H9 (cell line): ENCODE results near the gene CHPF. TPM values are rescaled to one million over a fixed set of nuclear protein-coding genes. Genes with fewer than 3 reads are reported as not detected.

ENCODE experiments used
- DNase-seq: peaks from one replicate; pipeline ENCODE4 v3.0.0-alpha.2; 2017
- H2AFZ ChIP-seq: one replicate; pipeline ENCODE4 v1.6.1; 2013; ENCODE audit warnings: mild to moderate bottlenecking, low read length, control low read depth, moderate library complexity
- H2AK5ac ChIP-seq: 2 replicates; pipeline ENCODE4 v1.6.1; 2013; ENCODE audit warnings: low read length, control low read depth, mixed read lengths; ENCODE audit not compliant: insufficient read length
- H2BK120ac ChIP-seq: one replicate; pipeline ENCODE4 v1.6.1; 2013; ENCODE audit warnings: low read depth, mild to moderate bottlenecking, low read length, control low read depth, inconsistent platforms; ENCODE audit not compliant: poor library complexity, severe bottlenecking
- H2BK12ac ChIP-seq: 2 replicates; pipeline ENCODE4 v1.6.1; 2013; ENCODE audit warnings: low read length, control low read depth, mixed read lengths, low read depth; ENCODE audit not compliant: insufficient read length
- H2BK15ac ChIP-seq: 2 replicates; pipeline ENCODE4 v1.6.1; 2013; ENCODE audit warnings: low read depth, low read length, control low read depth
- H2BK20ac ChIP-seq: one replicate; pipeline ENCODE4 v1.6.1; 2013; ENCODE audit warnings: low read depth, mild to moderate bottlenecking, low read length, control low read depth, inconsistent platforms; ENCODE audit not compliant: poor library complexity, severe bottlenecking
- H2BK5ac ChIP-seq: 2 replicates; pipeline ENCODE4 v1.6.1; 2013; ENCODE audit warnings: low read length, control low read depth, mixed read lengths; ENCODE audit not compliant: insufficient read length
- H3K14ac ChIP-seq: 2 replicates; pipeline ENCODE4 v1.6.1; 2013; ENCODE audit warnings: low read length, control low read depth; ENCODE audit not compliant: insufficient read depth
- H3K18ac ChIP-seq: 2 replicates; pipeline ENCODE4 v1.6.1; 2013; ENCODE audit warnings: low read depth, mild to moderate bottlenecking, mixed read lengths, low read length, control low read depth; ENCODE audit not compliant: insufficient read length
- H3K23ac ChIP-seq: 2 replicates; pipeline ENCODE4 v1.6.1; 2013; ENCODE audit warnings: low read length, control low read depth, mixed read lengths, low read depth; ENCODE audit not compliant: insufficient read length
- H3K23me2 ChIP-seq: 2 replicates; pipeline ENCODE4 v1.6.1; 2013; ENCODE audit warnings: low read depth, mild to moderate bottlenecking, mixed read lengths, low read length, control low read depth; ENCODE audit not compliant: insufficient read length, poor library complexity, severe bottlenecking
- H3K27ac ChIP-seq: 2 replicates; pipeline ENCODE4 v1.5.1; 2013; ENCODE audit warnings: low read length, control low read depth, mixed read lengths, low read depth; ENCODE audit not compliant: insufficient read length
- H3K27me3 ChIP-seq: 2 replicates; pipeline ENCODE4 v1.6.1; 2013; ENCODE audit warnings: low read length, control low read depth, inconsistent platforms; ENCODE audit not compliant: insufficient read depth
- H3K4ac ChIP-seq: 2 replicates; pipeline ENCODE4 v1.6.1; 2013; ENCODE audit warnings: low read depth, mild to moderate bottlenecking, control low read depth, inconsistent platforms, low read length, moderate library complexity
- H3K4me1 ChIP-seq: 2 replicates; pipeline ENCODE4 v1.6.1; 2013; ENCODE audit warnings: low read length, control low read depth, inconsistent platforms; ENCODE audit not compliant: insufficient read depth
- H3K4me2 ChIP-seq: 2 replicates; pipeline ENCODE4 v1.6.1; 2013; ENCODE audit warnings: low read length, control low read depth, mixed read lengths; ENCODE audit not compliant: insufficient read length, insufficient read depth
- H3K56ac ChIP-seq: 2 replicates; pipeline ENCODE4 v1.6.1; 2013; ENCODE audit warnings: low read depth, mild to moderate bottlenecking, mixed read lengths, low read length, control low read depth; ENCODE audit not compliant: insufficient read length
- H3K79me1 ChIP-seq: 2 replicates; pipeline ENCODE4 v1.6.1; 2013; ENCODE audit warnings: low read depth, mild to moderate bottlenecking, moderate library complexity, low read length, control low read depth, inconsistent platforms; ENCODE audit not compliant: insufficient read depth, poor library complexity, severe bottlenecking
- H3K79me2 ChIP-seq: 2 replicates; pipeline ENCODE4 v1.6.1; 2013; ENCODE audit warnings: low read length, control low read depth, inconsistent platforms; ENCODE audit not compliant: insufficient read depth
- H3K9ac ChIP-seq: 2 replicates; pipeline ENCODE4 v1.6.1; 2013; ENCODE audit warnings: low read length, control low read depth, mixed read lengths; ENCODE audit not compliant: insufficient read length; ENCODE audit errors: extremely low read depth
- H3K9me3 ChIP-seq: one replicate; pipeline ENCODE4 v1.6.1; 2013; ENCODE audit warnings: low read depth, low read length, inconsistent platforms; ENCODE audit not compliant: control insufficient read depth
- H3T11ph ChIP-seq: one replicate; pipeline ENCODE4 v1.6.1; 2013; ENCODE audit warnings: mild to moderate bottlenecking, low read length, control low read depth, inconsistent platforms
- H4K20me1 ChIP-seq: one replicate; pipeline ENCODE4 v1.6.1; 2013; ENCODE audit not compliant: control insufficient read depth, insufficient read length, insufficient read depth
- H4K5ac ChIP-seq: 2 replicates; pipeline ENCODE4 v1.6.1; 2013; ENCODE audit warnings: low read depth, mild to moderate bottlenecking, mixed read lengths, low read length, control low read depth; ENCODE audit not compliant: insufficient read length
- H4K8ac ChIP-seq: replicated peaks from 2 replicates; pipeline ENCODE4 v1.6.1; 2013; ENCODE audit warnings: low read length, control low read depth, mixed read lengths, low read depth; ENCODE audit not compliant: insufficient read length
- H4K91ac ChIP-seq: 2 replicates; pipeline ENCODE4 v1.6.1; 2013; ENCODE audit warnings: low read depth, mild to moderate bottlenecking, moderate library complexity, mixed read lengths, low read length, control low read depth; ENCODE audit not compliant: insufficient read length
- H3K27ac Mint-ChIP-seq, 3 experiments: 2 replicates in 2 of 3; 3 replicates in 1 of 3; pipeline ENCODE4 v1.8.0; 2020 to 2021; ENCODE audit warnings: mixed read lengths in 3 of 3, mild to moderate bottlenecking in 1 of 3, moderate library complexity in 1 of 3
- H3K27me3 Mint-ChIP-seq: 2 replicates; pipeline ENCODE4 v1.8.0; 2021; ENCODE audit warnings: low read depth, mild to moderate bottlenecking, moderate library complexity, mixed read lengths
- H3K36me3 Mint-ChIP-seq, 3 experiments: 2 replicates in 2 of 3; 3 replicates in 1 of 3; pipeline ENCODE4 v1.8.0; 2020 to 2021; ENCODE audit warnings: low read depth in 3 of 3, mixed read lengths in 3 of 3; ENCODE audit not compliant: insufficient read depth in 1 of 3
- H3K4me1 Mint-ChIP-seq, 2 experiments: 2 replicates each; pipeline ENCODE4 v1.8.0; 2020; ENCODE audit warnings: mixed read lengths in 2 of 2
- H3K4me3 Mint-ChIP-seq, 2 experiments: 2 replicates in 1 of 2; 3 replicates in 1 of 2; pipeline ENCODE4 v1.8.0; 2020 to 2021; ENCODE audit warnings: mild to moderate bottlenecking in 2 of 2, mixed read lengths in 2 of 2, moderate library complexity in 1 of 2
- H3K9me3 Mint-ChIP-seq, 2 experiments: 2 replicates in 1 of 2; 3 replicates in 1 of 2; pipeline ENCODE4 v1.8.0; 2020; ENCODE audit warnings: mild to moderate bottlenecking in 2 of 2, mixed read lengths in 2 of 2, moderate library complexity in 1 of 2
- CTCF ChIP-seq: fragments of 200-600 bp; sonication (generic); conservative IDR thresholded peaks from 3 replicates; pipeline ENCODE4 v1.8.0; 2021; ENCODE audit warnings: antibody characterized with exemption, mild to moderate bottlenecking
- WGBS: extraction: QIAGEN DNeasy Blood & Tissue Kit; methylation state at CpG from one replicate; pipeline ENCODE4 v1.1.7; 2013; ENCODE audit warnings: missing lambda C conversion rate, low lambda C conversion rate, mixed read lengths; ENCODE audit not compliant: insufficient read length; ENCODE audit errors: extremely low coverage; 5-methylcytosine and 5-hydroxymethylcytosine counted together
- total RNA-seq: library from RNA; stranded (reverse); gene quantifications from 2 replicates; pipeline ENCODE4 v1.2.1, GENCODE V29; 2021

The CHPF gene
- total RNA-seq, 1 experiment from 2014 or later = 46.5 TPM

GRCh38 chr2:219531639-219532377 lies 11.8 kb downstream of the CHPF start:
- Histone ChIP-seq H2AFZ (no peak overlapping the region), H3K9ac (no peak overlapping the region), H4K20me1 (no peaks in the 10 kb centered on the region), H3K14ac (no peak overlapping the region; the same call in 1 of the 2 replicates), H2BK15ac (no peak overlapping the region), H3K79me2 (no peaks in the 10 kb centered on the region), H3K27me3 (no peaks in the 10 kb centered on the region; the same call in 1 of the 2 replicates), H3K4me1 (no peaks in the 10 kb centered on the region), H3K18ac (no peak overlapping the region), H3K79me1 (no peaks in the 10 kb centered on the region), H2AK5ac (no peak overlapping the region), H3K27ac (no peak overlapping the region), H2BK120ac (no peak overlapping the region), H2BK5ac (no peak overlapping the region), H3T11ph (no peak overlapping the region), H3K4ac (no peak overlapping the region), H3K56ac (no peak overlapping the region), H4K5ac (no peak overlapping the region), H3K23ac (no peak overlapping the region), H3K9me3 (no peaks in the 10 kb centered on the region), H3K23me2 (peaks cover 3% of the 10 kb centered on the region), H2BK20ac (no peak overlapping the region), H3K4me2 (no peak overlapping the region), H2BK12ac (no peak overlapping the region), H4K8ac (no peak overlapping the region), H4K91ac (no peak overlapping the region)
- WGBS = no CpG with 5 or more reads among the region's 20 CpGs
- Mint-ChIP-seq H3K27ac (peak overlapping the region in 1 of 3 experiments; percentile 14; a peak in 1 of 7 replicates), H3K9me3 (no peaks in the 10 kb centered on the region; a peak in 2 of 5 replicates), H3K4me3 (no peak overlapping the region; a peak in 1 of 5 replicates), H3K4me1 (peaks cover 24 to 30% of the 10 kb centered on the region in 2 experiments), H3K36me3 (no peaks in the 10 kb centered on the region), H3K27me3 (peaks cover 56% of the 10 kb centered on the region)
- no peak for DNase-seq
- TF ChIP-seq CTCF = no peak
